Skeletal muscle tissue (tissue), 4 donors: ENCODE data around the gene MRPL50. TPM values are rescaled to one million over a fixed set of nuclear protein-coding genes. Genes with fewer than 3 reads are reported as not detected.

ENCODE experiments used
- H3K27ac ChIP-seq: one replicate; pipeline ENCODE4 v1.7.0; 2013; ENCODE audit warnings: mild to moderate bottlenecking, low read depth, low read length, inconsistent platforms
- H3K27me3 ChIP-seq, 3 donors: one replicate each; pipeline ENCODE4 v1.7.0; 2013; ENCODE audit warnings: low read length in 3 of 3; ENCODE audit not compliant: control insufficient read depth in 3 of 3, insufficient read depth in 3 of 3
- H3K36me3 ChIP-seq, 3 donors: one replicate each; pipeline ENCODE4 v1.7.0; 2013; ENCODE audit warnings: low read length in 3 of 3; ENCODE audit not compliant: control insufficient read depth in 3 of 3, insufficient read depth in 3 of 3
- H3K4me1 ChIP-seq, 3 donors: one replicate each; pipeline ENCODE4 v1.7.0; 2013; ENCODE audit warnings: low read length in 3 of 3, mild to moderate bottlenecking in 3 of 3; ENCODE audit not compliant: control insufficient read depth in 3 of 3, insufficient read depth in 3 of 3
- H3K4me3 ChIP-seq, 3 donors: one replicate each; pipeline ENCODE4 v1.7.0; 2013; ENCODE audit warnings: low read length in 3 of 3
- H3K9ac ChIP-seq, 3 donors: one replicate each; pipeline ENCODE4 v1.7.0; 2013; ENCODE audit warnings: low read length in 3 of 3, mild to moderate bottlenecking in 3 of 3, moderate library complexity in 2 of 3, low read depth in 1 of 3
- H3K9me3 ChIP-seq, 3 donors: one replicate each; pipeline ENCODE4 v1.7.0; 2013; ENCODE audit warnings: low read length in 3 of 3; ENCODE audit not compliant: control insufficient read depth in 3 of 3
- total RNA-seq: library from RNA; depleted of rRNA; stranded (reverse); fragments of >200 nt; gene quantifications from one replicate; pipeline ENCODE4 v1.2.3, GENCODE V29; 2014
- donor health status: Osteomylitis.

Gene MRPL50
- total RNA-seq, 1 donor from 2014 or later = 17.2 TPM

DNA sequence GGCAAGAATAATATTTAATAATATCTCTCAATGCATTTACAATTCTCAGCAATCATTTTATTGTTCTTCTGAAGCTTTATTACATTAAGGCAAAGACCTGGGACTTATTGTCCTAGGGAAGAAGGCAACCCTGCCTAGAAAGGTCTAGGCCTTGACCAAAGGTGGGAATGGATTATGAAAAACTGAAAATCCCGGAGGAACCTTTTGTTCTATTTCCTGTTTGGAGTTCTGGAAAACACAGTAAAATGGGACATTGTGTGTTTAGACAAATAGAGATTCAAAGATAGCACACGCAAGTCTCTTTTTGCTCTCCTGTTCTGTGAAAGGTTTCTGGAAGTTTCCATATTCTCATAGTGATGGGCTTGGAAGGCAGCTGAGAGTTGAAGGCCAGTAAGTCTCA, 44.7 kb downstream of the MRPL50 start:
- Histone ChIP-seq H3K4me3 (no peak overlapping the region), H3K9ac (no peak overlapping the region), H3K27ac (no peak overlapping the region), H3K9me3 (no peaks in the 10 kb centered on the region), H3K36me3 (no peaks in the 10 kb centered on the region), H3K4me1 (no peaks in the 10 kb centered on the region), H3K27me3 (no peaks in the 10 kb centered on the region)

DNA sequence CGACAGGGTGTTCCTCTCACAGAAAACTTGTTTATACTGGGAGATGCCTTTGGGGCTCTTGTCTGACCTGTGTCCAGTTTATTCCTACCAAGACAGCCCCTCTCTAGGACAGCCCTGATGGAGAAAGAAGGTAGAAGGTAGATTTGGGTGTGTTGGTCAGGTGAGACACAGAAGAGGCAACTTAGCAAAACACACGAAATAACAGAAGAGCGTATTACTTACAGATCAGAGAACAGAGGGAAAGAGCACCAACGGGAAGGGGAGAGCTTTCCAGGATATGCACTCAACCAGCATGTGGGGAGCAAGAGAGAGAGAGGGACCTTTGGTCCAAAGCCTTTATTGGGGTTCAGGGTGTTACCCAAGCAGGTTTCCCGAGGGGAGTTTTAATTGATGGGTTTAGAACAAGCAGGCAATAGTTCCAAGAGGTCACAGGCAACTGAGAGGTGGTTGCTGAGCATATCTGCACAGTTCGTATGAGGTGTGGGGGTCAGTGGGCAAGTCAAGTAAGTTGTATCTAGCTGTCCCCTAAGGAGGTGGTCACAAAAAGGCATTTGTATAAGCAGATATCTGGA, 45.4 kb downstream of the MRPL50 start:
- no peaks in the 10 kb centered on the region for H3K36me3 ChIP-seq
- H3K9ac ChIP-seq = no peak overlapping the region
- no peaks in the 10 kb centered on the region for H3K4me1 ChIP-seq
- no peaks in the 10 kb centered on the region for H3K9me3 ChIP-seq
- H3K4me3 ChIP-seq = no peak overlapping the region
- H3K27ac ChIP-seq = no peak overlapping the region
- H3K27me3 ChIP-seq = no peaks in the 10 kb centered on the region

- H3K36me3 ChIP-seq = no peaks in the 10 kb centered on the region
- H3K4me1 ChIP-seq = no peaks in the 10 kb centered on the region
- H3K27me3 ChIP-seq = peaks cover 0 to 2% (median 0%) of the 10 kb centered on the region in 3 donors
- H3K27ac ChIP-seq = no peak overlapping the region
- no peaks in the 10 kb centered on the region for H3K9me3 ChIP-seq
- no peak overlapping the region for H3K9ac ChIP-seq
- no peak overlapping the region for H3K4me3 ChIP-seq
Observed at GRCh38 chr9:101350285-101350684, 48.1 kb downstream of the MRPL50 start.

DNA sequence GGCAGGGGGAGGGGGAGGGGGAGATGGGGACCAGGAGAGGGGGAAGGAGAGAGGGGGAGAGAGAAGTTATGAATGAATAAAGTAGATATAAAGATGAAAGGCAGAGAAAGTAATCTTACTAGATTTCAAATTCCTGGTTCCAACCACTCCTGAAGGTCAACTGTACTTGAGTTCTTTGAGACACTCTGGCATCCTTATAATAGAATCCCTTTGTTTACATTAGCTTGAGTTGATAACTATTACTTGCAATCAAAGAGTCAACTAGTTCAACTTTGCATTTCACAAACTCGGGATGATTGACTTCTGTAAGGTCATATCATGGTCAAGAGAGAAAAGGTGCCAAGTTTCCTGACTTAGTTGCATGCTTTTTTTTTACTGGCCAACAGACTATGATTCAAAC, 55.8 kb downstream of the MRPL50 start:
- Histone ChIP-seq H3K9me3 (no peaks in the 10 kb centered on the region), H3K27ac (no peak overlapping the region), H3K4me1 (no peaks in the 10 kb centered on the region), H3K36me3 (no peaks in the 10 kb centered on the region), H3K9ac (no peak overlapping the region), H3K4me3 (no peak overlapping the region), H3K27me3 (peaks cover 0 to 2% (median 0%) of the 10 kb centered on the region in 3 donors)

GRCh38 chr9:101341958-101342357, 56.5 kb downstream of the MRPL50 start:
- Histone ChIP-seq H3K4me3 (no peak overlapping the region), H3K4me1 (no peaks in the 10 kb centered on the region), H3K9me3 (no peaks in the 10 kb centered on the region), H3K27ac (no peak overlapping the region), H3K36me3 (no peaks in the 10 kb centered on the region), H3K27me3 (peaks cover 0 to 1% (median 0%) of the 10 kb centered on the region in 3 donors), H3K9ac (no peak overlapping the region)

Other genes starting within 250 kb of the MRPL50 start
- 0.52 TPM for gene BAAT, start 13.6 kb downstream of the MRPL50 start, total RNA-seq
- gene ZNF189, start 233 bp upstream of the MRPL50 start, total RNA-seq = 28.7 TPM
- not detected for gene ALDOB, start 37.2 kb upstream of the MRPL50 start, total RNA-seq
- 24.5 TPM for gene RNF20, start 135.2 kb upstream of the MRPL50 start, total RNA-seq
- gene PPP3R2, start 196.4 kb upstream of the MRPL50 start, total RNA-seq = not detected